Brain microvascular endothelial cell (primary cell): ENCODE measurements around the gene LRP1B.

Experiments
- DNase-seq: peaks from one replicate; pipeline ENCODE4 v3.0.0-alpha.2; 2020
- H3K27ac ChIP-seq: fragments of 250-450 bp; sonication (Bioruptor Pico); 2 replicates; pipeline ENCODE4 v1.5.1; 2020; ENCODE audit warnings: mild to moderate bottlenecking, moderate library complexity
- H3K27me3 ChIP-seq: fragments of 250-450 bp; sonication (Bioruptor Pico); replicated peaks from 2 replicates; pipeline ENCODE4 v1.5.1; 2020; ENCODE audit warnings: mild to moderate bottlenecking
- H3K36me3 ChIP-seq: fragments of 250-450 bp; sonication (Bioruptor Pico); replicated peaks from 2 replicates; pipeline ENCODE4 v1.5.1; 2020; ENCODE audit warnings: mild to moderate bottlenecking
- H3K4me3 ChIP-seq: 2 replicates; pipeline ENCODE4 v1.5.1; 2011; ENCODE audit warnings: low read depth, mild to moderate bottlenecking, control low read depth, low read length, moderate library complexity
- in situ Hi-C: cut with HindIII; loops from 2 replicates; pipeline ENCODE4 v1.10.0; 2017; ENCODE audit warnings: low sequenced_read_pairs, low pct_ligation_motif_present
- TF ChIP-seq, protein P1 (sequence below): IDR thresholded peaks from 2 replicates; pipeline ENCODE4 v1.5.1; 2011; ENCODE audit warnings: low read depth, mild to moderate bottlenecking, moderate library complexity, low read length, control low read depth, inconsistent platforms; ENCODE audit errors: missing control alignments

LRP1B gene

DNA sequence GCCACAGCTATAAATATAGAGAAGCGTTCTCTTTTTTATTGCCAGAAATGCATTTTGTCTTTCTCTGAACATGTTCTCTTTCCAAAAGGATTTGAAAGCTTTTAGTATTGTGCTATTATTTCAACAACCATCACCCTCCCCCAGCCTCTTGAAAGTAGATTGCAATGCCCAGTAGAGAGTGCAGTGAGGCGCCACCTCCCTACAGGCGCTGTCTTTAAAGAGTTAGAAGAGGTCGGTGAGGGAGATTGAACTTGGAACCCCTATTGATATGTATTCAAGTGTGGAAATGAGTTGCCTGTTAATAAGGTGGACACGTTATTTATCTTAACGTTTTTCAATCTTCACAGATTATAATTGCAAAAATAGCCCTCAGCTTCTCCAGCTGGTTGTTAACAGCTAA, 360.3 kb downstream of the LRP1B start:
- in situ Hi-C loops = no loop called here
- Histone ChIP-seq H3K36me3 (no peaks in the 10 kb centered on the region), H3K4me3 (no peak overlapping the region), H3K27ac (no peak overlapping the region), H3K27me3 (no peaks in the 10 kb centered on the region)
- DNase-seq = no peak
- TF ChIP-seq, protein P1, sequence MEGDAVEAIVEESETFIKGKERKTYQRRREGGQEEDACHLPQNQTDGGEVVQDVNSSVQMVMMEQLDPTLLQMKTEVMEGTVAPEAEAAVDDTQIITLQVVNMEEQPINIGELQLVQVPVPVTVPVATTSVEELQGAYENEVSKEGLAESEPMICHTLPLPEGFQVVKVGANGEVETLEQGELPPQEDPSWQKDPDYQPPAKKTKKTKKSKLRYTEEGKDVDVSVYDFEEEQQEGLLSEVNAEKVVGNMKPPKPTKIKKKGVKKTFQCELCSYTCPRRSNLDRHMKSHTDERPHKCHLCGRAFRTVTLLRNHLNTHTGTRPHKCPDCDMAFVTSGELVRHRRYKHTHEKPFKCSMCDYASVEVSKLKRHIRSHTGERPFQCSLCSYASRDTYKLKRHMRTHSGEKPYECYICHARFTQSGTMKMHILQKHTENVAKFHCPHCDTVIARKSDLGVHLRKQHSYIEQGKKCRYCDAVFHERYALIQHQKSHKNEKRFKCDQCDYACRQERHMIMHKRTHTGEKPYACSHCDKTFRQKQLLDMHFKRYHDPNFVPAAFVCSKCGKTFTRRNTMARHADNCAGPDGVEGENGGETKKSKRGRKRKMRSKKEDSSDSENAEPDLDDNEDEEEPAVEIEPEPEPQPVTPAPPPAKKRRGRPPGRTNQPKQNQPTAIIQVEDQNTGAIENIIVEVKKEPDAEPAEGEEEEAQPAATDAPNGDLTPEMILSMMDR = no peak

DNA sequence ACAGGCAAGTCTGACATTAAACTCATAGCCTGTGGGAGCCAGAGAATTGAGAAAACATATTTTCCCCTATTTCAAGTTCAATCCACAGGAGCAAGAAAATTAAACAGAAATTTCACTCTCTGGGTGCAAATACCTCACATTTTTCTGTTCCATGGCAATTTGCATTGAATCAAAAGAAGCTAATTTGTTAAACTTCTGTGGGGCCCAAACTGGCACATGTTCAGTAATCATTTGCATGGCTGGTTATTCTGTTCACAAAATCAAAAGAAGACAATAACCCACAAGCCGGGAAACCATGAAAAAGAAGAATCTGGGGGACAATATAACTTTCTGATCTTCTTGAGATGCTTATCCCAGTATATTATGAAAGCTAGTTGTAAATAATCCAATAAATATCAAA, 363.1 kb downstream of the LRP1B start:
- TF ChIP-seq, protein P1 = no peak
- Histone ChIP-seq H3K27me3 (no peaks in the 10 kb centered on the region), H3K27ac (no peak overlapping the region), H3K36me3 (no peaks in the 10 kb centered on the region), H3K4me3 (no peak overlapping the region)
- in situ Hi-C loops = no loop called here
- DNase-seq = no peak

DNA sequence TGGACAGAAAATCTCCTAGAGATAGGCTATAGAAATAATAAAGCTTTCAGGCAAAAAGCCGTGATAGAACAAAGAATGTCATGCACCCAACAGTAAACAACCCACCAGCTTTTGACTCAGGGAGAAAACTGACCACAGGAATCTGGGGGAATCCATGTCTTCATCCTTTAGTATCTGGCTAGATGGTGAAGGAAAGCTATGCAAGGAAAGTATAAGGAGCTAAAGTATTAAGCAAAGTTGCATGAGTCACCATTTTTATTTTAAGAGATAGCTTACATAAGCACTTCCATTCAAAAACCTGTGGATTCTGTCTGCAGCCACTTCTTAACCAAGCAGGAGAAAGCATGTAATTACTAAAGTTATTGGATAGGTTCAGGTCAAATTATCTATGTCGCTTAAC, 363.8 kb downstream of the LRP1B start:
- in situ Hi-C loops = no loop called here
- TF ChIP-seq, protein P1 = no peak
- H3K36me3 ChIP-seq = no peaks in the 10 kb centered on the region

DNA sequence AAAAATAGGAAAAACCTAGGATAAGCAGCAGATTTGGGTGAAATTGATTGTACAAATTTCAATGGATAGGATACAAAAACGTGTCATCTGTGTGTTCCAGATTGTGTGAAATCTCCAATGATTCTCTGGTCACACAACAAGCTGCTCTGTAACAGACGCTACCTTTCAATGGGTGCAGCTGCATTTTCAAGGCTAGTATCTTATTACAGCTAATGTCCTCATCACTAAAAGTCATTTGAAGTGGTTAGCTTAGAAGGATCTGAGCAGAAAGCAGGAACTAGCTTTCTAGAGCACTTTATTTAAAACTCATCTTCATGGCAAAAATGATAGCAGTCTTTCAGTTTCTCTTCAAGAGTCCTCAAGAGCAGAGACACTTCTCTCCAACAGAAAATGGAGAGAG, 364.6 kb downstream of the LRP1B start:
- no peak overlapping the region for H3K27ac ChIP-seq
- no peaks in the 10 kb centered on the region for H3K36me3 ChIP-seq
- DNase-seq = no peak
- in situ Hi-C loops = no loop called here
- no peaks in the 10 kb centered on the region for H3K27me3 ChIP-seq
- H3K4me3 ChIP-seq = no peak overlapping the region
- TF ChIP-seq, protein P1 = no peak

More for the DNA sequence above, 363.8 kb downstream of the LRP1B start:
- H3K27me3 ChIP-seq = no peaks in the 10 kb centered on the region
- H3K4me3 ChIP-seq = no peak overlapping the region
- peak; percentile 47 for DNase-seq
- no peak overlapping the region for H3K27ac ChIP-seq

DNA sequence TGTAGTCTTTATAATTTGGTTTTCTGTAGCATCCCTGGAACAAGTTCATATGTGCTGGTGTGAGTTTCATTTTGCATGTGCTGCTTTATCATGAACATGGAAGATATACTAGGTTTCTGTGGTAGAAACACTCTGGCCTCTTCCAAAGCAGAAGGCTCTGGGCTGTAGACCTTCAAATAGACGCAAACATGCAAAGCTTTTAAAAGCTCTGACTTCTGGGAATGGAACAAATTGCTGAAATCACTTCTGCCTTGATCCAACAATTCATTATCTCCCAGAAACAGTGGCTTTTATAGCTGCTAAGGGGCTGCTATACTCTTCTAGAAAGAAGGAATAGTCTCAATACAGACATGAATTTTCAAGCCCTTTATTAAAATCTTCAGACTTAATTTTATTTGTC, 382.2 kb downstream of the LRP1B start:
- TF ChIP-seq, protein P1 = no peak
- Histone ChIP-seq H3K36me3 (no peaks in the 10 kb centered on the region), H3K4me3 (no peak overlapping the region), H3K27ac (no peak overlapping the region), H3K27me3 (no peaks in the 10 kb centered on the region)
- DNase-seq = no peak
- in situ Hi-C loops = no loop called here

DNA sequence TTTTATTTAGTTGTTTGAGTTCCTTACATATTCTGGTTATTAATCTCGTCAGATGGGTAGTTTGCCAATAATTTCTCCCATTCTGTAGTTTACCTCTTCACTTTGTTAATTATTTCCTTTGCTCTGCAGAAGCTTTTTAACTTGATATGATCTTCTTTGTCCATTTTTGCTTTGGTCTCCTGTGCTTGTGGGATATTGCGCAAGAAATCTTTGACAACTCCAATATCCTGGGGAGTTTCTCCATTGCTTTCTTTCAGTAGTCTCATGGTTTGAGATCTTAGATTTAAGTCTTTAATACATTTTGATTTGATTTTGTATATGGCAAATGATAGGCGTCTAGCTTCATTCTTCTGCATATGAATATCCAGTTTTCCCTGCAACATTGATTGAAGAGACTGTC, 389.2 kb downstream of the LRP1B start:
- Histone ChIP-seq H3K27ac (no peak overlapping the region), H3K36me3 (no peaks in the 10 kb centered on the region), H3K4me3 (no peak overlapping the region), H3K27me3 (no peaks in the 10 kb centered on the region)
- in situ Hi-C loops = no loop called here
- TF ChIP-seq, protein P1 = no peak
- no peak for DNase-seq
